Epithelial cell of esophagus (primary cell): ENCODE data around the gene DCST2.

Source experiments
- DNase-seq: peaks from one replicate; pipeline ENCODE4 v3.0.0; 2010; ENCODE audit warnings: low read depth
- H3K4me3 ChIP-seq: 2 replicates; pipeline ENCODE4 v1.5.1; 2011; ENCODE audit warnings: mild to moderate bottlenecking, low read length, control low read depth
- TF ChIP-seq, protein P1 (sequence below): IDR thresholded peaks from 2 replicates; pipeline ENCODE4 v1.5.1; 2011; ENCODE audit warnings: low read depth, mild to moderate bottlenecking, low read length, control low read depth, inconsistent platforms; ENCODE audit not compliant: insufficient read depth; ENCODE audit errors: missing control alignments

The DCST2 gene

DNA sequence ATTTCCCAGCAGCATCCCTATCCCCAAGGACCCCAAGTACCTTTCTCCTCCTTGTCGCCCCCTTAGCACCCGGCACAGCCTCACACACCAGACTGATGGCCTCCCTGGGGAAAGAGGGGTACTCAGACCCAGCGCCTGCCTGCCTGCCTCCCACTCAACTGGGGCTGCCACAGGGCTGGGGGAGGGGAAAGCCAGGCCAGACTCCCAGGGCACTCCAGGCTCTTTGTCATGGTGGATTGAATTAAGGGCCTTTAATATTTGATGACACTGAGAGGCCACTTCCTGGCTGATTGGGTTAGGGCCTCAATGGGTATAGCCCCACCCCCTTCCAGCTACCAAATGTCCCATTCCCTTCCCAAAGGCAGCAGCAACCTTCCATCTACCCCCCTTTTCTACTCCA lies 64.8 kb downstream of the DCST2 start:
- no peak for DNase-seq
- TF ChIP-seq, protein P1, sequence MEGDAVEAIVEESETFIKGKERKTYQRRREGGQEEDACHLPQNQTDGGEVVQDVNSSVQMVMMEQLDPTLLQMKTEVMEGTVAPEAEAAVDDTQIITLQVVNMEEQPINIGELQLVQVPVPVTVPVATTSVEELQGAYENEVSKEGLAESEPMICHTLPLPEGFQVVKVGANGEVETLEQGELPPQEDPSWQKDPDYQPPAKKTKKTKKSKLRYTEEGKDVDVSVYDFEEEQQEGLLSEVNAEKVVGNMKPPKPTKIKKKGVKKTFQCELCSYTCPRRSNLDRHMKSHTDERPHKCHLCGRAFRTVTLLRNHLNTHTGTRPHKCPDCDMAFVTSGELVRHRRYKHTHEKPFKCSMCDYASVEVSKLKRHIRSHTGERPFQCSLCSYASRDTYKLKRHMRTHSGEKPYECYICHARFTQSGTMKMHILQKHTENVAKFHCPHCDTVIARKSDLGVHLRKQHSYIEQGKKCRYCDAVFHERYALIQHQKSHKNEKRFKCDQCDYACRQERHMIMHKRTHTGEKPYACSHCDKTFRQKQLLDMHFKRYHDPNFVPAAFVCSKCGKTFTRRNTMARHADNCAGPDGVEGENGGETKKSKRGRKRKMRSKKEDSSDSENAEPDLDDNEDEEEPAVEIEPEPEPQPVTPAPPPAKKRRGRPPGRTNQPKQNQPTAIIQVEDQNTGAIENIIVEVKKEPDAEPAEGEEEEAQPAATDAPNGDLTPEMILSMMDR: no peak
- peak overlapping the region; percentile 96 for H3K4me3 ChIP-seq
